ENCODE results near the gene SLC4A5.

The SLC4A5 gene

GRCh38 chr2:74317701-74318100 lies 25.5 kb downstream of the SLC4A5 start:
- ChIA-PET POLR2A (no interaction called here), CTCF (interaction anchor here (1.6 kb wide), 1 partner anchor 17 kb away, joined by 7 read pairs; no protein-coding TSS in a partner anchor)
- no peaks in the 10 kb centered on the region for H3K9me3 ChIP-seq (ENCODE audit: control insufficient read depth, insufficient read depth, low read depth, low read length)
- no peak for TF ChIP-seq ZNF610 (tag by site-specific recombination; IDR thresholded peaks at IDR 0.05; ENCODE audit: borderline replicate concordance)
- no peak for TF ChIP-seq BCL6B (tag by site-specific recombination; IDR thresholded peaks at IDR 0.05)
- no peak for TF ChIP-seq ZNF423 (tag by site-specific recombination; IDR thresholded peaks at IDR 0.05)
- TF ChIP-seq HOXA7 (CRISPR knock-in tag; IDR thresholded peaks at IDR 0.05; ENCODE audit: borderline replicate concordance) = no peak
- TF ChIP-seq SCRT2 (tag by site-specific recombination; IDR thresholded peaks at IDR 0.05) = peak; percentile 62; the same call in 1 of the 2 replicates
- no peak overlapping the region for H3K4me3 ChIP-seq (ENCODE audit: low read depth, low read length)
- H3K27ac ChIP-seq (ENCODE audit: extremely low read depth, low read depth, low read length) = no peak overlapping the region
- no peaks in the 10 kb centered on the region for H3K4me1 ChIP-seq (ENCODE audit: control insufficient read depth, insufficient read depth, low read length)
- H3K36me3 ChIP-seq (ENCODE audit: control insufficient read depth in 2 of 2, insufficient read depth in 1 of 2, low read length in 2 of 2) = no peaks in the 10 kb centered on the region

- CTCF ChIA-PET = interaction anchor here (0.5 to 1.3 kb wide), 2 partner anchors 16 to 19 kb away, joined by 3 read pairs; no protein-coding TSS in a partner anchor
- TF ChIP-seq YY2 (tag by site-specific recombination; IDR thresholded peaks at IDR 0.05) (no peak), ZNF416 (tag by site-specific recombination; IDR thresholded peaks at IDR 0.05) (no peak), TRIM28 (IDR thresholded peaks at IDR 0.05; ENCODE audit: borderline replicate concordance, low read length) (no peak), ZNF350 (tag by site-specific recombination; IDR thresholded peaks at IDR 0.05) (no peak), SP7 (tag by site-specific recombination; IDR thresholded peaks at IDR 0.05) (no peak), KLF1 (tag by site-specific recombination; IDR thresholded peaks at IDR 0.05) (no peak), PRDM6 (tag by site-specific recombination; IDR thresholded peaks at IDR 0.05) (no peak), ZNF514 (tag by site-specific recombination; IDR thresholded peaks at IDR 0.05) (no peak), ZNF132 (tag by site-specific recombination; IDR thresholded peaks at IDR 0.05; ENCODE audit: borderline replicate concordance) (no peak), BCL6B (tag by site-specific recombination; IDR thresholded peaks at IDR 0.05) (no peak), ZNF660 (tag by site-specific recombination; IDR thresholded peaks at IDR 0.05) (no peak), ZNF571 (tag by site-specific recombination; IDR thresholded peaks at IDR 0.05) (no peak), PATZ1 (tag by site-specific recombination; IDR thresholded peaks at IDR 0.05) (no peak), ZEB2 (tag by site-specific recombination; IDR thresholded peaks at IDR 0.05) (no peak)
- Histone ChIP-seq H3K4me1 (ENCODE audit: control insufficient read depth, insufficient read depth, low read length) (no peaks in the 10 kb centered on the region), H3K4me3 (ENCODE audit: low read depth, low read length) (no peak overlapping the region), H3K27ac (ENCODE audit: extremely low read depth, low read depth, low read length) (no peak overlapping the region), H3K9me3 (ENCODE audit: control insufficient read depth, insufficient read depth, low read depth, low read length) (no peaks in the 10 kb centered on the region), H3K36me3 (ENCODE audit: control insufficient read depth in 2 of 2, insufficient read depth in 1 of 2, low read length in 2 of 2) (no peaks in the 10 kb centered on the region)
- POLR2A ChIA-PET = no interaction called here
Measured at GRCh38 chr2:74316627-74317295, 26.5 kb downstream of the SLC4A5 start.

Data from HEK293 (cell line).